GM10847 (cell line): ENCODE measurements around the gene PARK7.

Source experiments
- POLR2A ChIP-seq: IDR thresholded peaks from 2 replicates; pipeline ENCODE4 v1.6.1; 2011; ENCODE audit not compliant: insufficient read length; ENCODE audit errors: extremely low read depth

PARK7 gene

DNA sequence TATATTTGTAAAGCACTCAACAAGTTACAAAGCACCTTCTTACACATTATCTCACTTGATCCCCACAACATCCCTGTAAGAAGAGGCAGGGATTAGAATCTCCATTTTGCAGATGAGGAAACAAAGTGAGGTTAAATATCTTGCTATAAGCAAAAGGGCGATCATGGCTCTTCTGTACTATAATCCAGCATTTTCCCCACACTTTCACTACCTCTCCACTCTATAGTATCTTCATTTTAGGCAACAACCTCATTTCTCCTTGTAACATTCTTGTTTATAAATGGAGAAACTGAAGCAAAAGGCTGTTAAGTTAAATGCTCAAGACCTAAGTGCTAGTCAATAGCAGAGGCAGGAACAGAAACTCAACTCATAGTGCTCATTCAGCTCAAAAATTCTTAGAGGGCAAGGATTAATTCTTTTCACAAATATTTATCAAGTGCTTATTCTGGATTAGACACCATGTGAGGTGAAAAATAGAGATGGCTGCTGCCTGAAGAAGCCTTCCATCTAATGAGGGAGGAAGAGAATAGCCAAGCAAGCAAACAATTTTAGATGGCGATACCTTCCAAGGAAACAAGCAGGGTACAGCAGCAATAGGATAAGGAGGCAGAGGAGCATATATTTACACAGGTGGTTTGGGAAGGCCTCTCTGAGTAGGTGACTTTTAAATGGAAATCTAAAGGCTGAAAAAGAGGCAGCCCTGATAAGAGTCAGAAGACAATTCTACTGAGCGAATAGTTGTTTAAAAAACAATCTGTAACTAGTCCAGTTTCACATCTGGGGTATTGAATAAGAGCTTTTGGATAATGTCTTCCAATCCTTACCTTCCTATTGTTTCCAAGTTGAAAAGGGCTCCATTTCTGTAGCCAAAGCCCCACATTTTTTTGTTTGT, 61.1 kb downstream of the PARK7 start:
- TF ChIP-seq POLR2A = no peak

DNA sequence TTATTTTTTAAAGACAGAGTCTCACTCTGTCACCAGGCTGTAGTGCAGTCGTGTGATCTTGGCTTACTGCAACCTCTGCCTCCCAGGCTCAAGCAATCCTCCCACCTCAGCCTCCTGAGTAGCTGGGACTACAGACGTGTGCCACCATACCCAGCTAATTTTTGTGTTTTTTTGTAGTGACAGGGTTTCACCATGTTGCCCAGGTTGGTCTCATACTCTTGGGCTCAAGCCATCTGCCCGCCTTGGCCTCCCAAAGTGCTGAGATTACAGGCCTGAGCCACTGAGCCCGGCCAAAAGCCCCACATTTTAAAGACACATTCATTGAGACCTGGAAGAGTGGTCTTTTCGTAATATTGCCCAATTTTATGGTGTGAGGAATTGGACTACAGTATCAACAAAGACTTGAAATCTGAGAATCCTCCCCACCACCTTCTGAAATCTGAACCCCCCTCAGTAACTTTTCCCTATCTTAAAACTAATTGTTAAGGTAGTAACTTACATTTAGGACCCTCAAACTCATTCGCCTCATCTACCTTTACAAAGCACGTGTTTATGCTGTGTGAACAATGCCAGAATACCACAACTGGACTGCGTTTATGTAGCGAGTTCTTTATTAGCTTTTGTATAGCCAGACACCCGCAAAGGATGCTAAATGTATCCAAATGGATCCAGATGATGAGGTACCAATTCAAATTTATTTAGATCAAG, 61.9 kb downstream of the PARK7 start:
- TF ChIP-seq POLR2A = no peak

DNA sequence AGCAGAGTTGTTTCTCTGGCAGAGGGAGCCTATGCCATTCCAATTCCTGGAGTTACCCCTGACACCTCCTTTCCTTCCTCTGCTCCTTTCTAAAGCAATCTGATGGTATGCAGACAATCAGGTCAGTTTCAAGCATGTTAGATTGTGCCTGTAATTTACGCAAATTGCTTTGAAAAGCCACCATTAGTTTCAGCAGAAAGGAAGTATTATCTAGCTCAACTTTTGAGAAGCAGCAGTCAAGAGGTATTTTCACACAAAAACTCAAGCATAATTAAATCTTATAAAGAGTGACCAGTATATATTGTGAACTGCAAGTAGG, 62.4 kb downstream of the PARK7 start:
- TF ChIP-seq POLR2A = no peak

DNA sequence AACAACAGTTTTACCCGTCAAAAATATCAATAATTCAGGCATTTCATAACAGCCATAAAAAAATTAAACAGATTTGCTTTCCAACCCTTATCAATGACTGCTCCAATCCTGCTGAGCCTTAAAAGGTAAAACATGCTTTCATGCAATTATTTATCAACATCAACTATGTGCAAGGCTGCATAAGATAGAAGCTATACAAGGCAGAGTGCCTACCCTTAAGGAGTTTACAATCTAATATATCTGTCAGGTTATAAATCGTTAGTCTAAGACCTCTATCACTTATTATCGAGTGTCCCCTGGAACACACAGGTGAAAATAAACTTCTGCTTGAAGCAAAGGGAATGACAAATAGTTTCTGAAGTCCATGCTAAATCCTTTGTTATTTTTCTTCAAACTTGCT, 62.8 kb downstream of the PARK7 start:
- TF ChIP-seq POLR2A = no peak

DNA sequence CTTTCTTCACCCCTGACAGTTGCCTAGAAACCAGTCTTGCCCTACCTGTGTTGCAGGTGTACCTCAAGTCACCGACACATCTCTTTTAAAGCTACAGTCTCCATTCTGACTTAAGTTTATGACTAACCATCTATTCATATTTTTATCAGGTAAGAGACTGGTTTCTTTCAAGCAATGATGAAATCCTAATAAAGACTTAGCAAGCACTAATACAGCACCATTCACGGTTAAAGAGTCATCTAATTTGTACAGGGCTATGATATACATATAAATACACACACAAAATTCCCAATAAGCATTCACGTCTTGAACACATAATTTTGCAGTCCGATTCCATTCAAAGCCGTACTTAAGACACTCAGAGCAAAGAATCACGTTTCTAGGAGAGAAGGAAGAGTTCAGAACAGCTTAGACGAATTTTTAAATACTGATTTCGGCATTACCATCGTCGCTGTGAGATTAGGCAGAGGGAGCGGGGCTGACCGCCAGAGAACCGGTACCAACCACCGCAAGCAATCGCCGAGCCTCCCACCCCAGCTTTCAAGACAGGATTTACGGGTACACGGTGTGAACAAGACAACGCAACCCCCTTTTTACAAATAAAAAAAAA, 63.7 kb downstream of the PARK7 start:
- TF ChIP-seq POLR2A = no peak

DNA sequence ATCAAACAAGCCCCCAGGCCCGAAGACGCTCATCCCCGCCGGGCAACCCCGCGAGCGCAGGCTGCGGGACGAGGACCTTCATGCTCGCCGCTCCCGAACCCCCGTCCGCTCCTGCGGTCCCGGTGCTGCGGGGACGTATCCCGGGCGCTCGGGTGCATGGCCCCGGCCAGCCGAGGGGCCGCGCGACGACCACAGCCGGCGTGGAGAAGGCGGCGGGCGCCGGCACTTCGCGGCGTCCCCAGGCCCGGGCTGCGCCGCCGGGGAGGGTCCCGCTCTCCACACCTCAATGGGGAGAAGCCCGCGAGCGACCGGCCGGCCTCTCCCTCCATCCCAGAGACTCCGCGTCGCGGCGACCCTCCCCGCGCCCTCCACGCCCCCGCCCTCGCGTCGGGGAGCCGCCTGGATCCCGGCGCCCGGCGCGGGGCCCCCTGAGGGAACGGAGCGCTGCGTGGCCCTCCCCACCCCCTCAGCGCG, 64.2 kb downstream of the PARK7 start:
- no peak for TF ChIP-seq POLR2A

DNA sequence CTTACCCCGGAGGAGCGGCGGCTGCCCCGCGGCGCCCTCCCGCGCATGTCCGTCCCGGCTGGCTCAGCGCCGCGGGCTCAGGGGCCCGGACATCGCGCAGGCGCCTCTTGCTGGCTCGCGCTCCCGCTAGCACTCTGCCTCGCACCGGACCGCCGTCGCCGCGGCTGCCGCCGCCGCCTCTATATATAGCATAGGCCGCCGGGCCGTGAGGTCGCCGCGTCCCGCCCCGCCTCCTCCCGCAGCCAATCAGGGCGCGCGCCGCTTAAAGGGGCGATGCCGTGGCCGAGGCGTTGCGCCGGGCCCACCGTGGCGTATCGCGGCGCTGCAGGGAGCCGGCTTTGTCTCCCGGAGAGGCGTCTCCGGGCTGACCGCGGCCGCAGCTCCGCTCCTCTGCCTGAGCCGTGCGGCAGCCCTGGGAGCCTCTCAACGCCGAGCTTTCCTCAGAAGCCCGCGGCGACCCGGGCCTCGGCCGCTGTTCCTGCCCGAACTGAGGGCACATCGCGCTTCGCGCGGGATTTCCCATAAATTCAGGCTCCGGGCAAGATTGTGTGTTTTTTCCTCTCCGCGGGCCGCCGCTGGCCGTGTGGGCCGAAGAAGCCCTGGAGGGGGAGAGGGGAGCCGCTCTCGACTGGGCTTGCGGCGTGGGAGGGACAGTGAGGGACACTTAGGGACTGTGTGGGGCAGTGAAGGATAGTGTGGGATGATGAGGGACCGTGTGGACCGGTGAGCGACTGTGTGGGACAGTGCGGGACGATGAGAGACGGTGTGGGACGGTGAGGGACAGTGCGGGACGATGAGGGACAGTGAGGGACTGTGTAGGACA, 64.9 kb downstream of the PARK7 start, which contains the start of gene ERRFI1:
ERRFI1 (minus strand) TSS at position 157 of the 823 bp plus-strand sequence. CDS start 10,690 bp downstream, outside the sequence.
- peak; percentile 62 for TF ChIP-seq POLR2A

DNA sequence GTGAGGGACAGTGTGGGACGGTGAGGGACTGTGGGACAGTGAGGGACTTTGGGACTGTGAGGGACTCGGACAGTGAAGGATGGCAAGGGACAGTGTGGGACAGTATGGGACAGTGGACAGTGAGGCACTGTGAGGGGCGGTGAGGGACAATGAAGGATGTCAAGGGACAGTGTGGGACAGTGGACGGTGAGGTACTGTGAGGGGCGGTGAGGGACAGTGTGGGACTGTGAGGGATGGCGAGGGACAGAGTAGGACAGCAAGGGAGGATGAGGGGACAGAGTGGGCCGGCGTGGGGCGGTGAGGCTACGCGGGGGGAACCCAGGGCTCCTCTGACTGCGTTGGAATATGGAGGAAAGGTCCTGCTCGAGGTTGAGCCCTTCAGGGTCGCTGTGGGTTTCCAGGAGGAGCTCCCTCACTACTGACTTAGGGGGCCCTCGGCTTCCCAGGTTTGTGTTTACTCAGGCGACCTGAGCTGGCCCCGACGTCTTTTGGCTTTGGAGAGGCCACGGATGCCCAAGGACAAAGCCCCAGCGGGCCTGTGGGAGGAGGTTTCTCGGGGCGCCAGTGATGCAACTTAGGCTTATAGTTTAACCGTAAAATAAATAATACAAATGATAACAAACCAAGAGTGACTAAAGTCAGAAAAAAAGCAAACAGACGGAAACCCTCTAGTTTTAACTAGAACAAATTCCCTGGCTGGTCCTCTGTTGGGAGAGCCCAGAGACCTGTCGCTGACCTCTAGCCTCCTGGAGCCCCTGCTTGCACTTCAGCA, 65.7 kb downstream of the PARK7 start:
- TF ChIP-seq POLR2A = no peak

DNA sequence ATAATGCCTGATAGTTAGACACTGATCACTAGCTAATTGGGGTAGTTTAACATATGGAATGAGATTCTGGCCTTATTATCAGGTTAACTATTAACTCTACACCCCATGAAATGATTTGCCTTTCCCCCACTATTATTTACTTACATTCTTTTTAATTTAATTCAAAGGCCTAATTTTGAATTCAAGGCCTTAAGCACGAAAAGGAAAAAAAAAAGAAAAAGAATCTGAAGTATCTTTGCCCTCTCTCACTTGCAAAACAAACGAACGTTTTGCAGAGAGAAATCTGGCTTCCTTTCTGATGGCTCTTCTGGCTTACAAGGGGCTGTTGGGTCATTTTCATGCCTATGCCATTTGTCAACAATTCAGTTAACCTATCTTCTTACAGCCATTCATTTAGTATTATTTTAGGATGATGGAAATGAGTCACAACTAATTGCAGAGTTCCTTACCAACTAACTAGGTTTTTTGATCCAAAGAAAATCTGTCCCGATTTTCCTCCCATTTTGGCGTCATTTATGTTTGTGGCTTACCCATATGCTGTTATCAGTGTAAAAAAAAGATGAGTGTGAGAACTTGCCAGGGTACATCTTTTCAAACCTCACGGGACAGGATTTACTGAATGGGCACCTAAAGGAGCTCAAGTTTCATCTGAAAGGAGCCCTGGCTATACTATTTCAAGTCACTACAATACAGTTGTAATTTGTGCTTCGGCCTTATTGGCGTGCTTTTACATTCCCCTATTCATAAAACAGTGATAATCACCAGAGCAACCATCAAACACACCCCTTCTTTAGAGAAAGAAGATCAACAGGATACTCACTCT, 66.4 kb downstream of the PARK7 start:
- no peak for TF ChIP-seq POLR2A

DNA sequence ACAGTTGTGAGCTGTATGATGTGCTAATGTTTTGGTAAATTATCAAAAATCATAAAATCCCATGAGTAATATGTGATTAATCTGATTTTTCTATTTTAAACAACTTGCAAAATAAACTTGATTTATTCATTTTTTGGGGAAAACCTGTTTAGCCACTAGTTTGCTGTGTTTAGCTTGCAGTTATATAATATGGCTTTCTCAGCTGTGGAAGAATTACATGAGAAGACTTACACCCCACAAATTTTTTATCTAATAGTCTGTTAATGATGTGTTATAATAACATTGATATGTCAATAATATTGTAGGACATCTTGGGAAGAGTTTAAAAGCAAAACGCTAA, 67.0 kb downstream of the PARK7 start:
- TF ChIP-seq POLR2A = no peak

DNA sequence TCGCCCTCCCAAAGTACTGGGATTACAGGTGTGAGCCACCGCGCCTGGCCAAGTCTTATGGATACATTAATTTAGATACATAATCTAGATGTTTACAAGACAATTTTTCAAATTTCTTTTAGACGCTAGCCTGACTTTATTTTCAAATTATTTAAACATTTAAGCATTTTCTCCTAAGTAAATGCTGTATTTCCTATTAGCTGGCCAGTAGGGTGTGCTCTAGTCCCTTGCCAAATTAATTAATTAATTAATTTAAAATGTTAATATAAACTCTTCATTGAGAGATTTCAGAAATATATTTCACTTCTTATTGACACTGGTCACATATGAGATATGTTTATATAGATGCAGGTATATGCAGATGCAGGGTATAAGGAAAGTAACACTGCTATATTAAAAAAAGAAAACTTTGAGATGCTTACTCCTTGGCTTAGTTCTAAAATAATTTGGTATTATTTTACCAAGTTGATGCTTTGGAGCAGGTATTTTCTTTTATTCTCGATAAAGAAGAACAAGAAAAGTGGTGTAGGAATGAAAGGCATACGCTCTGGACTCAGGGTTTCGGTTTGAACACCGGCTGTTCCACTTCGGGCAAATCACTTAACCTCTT, 69.8 kb downstream of the PARK7 start:
- no peak for TF ChIP-seq POLR2A

DNA sequence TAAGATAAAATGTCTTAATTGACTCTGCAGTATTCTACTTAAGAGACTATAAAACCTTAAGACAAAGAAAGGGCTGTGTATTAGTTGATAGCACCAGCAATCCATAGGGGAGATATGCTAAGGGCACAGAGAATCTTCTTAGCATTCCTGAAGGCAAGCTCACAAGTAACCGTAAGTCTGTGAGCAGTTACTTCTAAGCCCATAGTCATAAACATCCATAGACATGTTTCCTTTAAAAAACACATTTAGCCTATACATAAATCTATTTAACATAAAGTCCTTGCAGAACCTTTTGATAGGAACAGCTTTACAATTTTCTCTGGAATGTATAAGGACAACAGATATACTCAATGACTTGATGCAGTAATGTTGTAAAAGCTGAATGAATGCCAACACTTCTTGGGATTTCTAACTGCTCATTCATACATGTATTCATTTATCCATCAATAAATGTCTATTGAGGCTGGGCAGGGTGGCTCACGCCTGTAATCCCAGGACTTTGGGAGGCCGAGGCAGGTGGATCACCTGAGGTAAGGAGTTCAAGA, 70.9 kb downstream of the PARK7 start:
- no peak for TF ChIP-seq POLR2A

DNA sequence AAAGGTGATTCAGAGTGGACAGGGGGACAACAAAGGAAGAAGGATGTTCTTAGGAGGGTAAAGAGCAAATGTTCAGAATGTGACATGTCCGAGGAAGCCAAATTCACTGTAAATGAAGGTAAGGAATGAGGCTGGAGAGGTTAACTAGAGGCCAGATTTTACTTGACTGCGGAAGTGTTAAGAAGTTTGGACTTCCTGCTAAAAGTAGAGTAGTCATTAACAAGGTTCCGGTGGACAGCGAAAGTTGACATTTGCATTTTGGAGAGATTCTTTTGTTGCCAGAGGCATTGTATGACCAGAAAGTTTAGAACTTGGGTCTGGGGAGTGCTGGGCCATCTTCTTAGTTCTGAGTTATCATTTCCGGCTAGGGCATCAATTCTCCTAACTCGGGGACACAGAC, 71.8 kb downstream of the PARK7 start:
- TF ChIP-seq POLR2A = no peak
